ENCODE data around the gene MKLN1. TPM values are rescaled to one million over a fixed set of nuclear protein-coding genes. Genes with fewer than 3 reads are reported as not detected.

The MKLN1 gene
- polyA plus RNA-seq, 4 donors: 36.8 to 40.3 (median 39.2) TPM

DNA sequence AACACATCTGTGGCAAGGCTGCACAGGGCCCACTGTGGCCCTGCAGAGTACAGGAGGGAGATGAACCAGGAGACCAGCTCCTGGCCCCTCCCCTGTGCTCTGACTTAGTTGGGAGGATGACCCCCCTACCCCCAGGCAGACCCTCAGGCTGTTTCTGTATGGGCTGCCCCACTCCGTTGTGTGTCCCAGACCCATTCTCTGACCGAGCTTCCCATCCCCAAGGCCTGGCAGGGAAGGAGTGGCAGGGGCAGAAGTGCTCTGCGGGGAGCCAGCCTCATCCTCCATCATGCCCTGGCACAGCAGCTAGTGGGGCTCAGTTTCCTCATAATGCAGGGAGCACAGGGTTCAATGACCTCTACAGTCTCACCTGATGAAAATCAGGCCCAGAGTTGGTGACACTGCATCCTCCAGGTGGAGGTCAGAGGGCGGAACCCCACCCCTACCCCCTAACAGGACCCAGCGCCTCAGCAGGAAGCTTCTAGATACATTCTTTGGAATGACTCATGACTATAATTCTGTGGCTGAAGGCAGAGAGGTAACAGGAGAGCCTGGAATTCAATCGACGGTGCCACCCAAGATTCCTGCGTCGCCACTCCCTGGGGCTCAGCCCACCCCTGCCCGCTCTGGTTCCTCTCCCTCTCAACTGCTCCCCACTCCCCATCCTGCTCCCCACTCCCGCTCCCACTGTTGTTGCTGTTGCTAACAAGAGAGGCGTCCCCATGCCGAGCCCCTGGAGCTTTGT, 210.6 kb downstream of the MKLN1 start:
- DNase-seq (ENCODE audit: low read depth in 4 of 4, low spot score in 3 of 4): no peak

DNA sequence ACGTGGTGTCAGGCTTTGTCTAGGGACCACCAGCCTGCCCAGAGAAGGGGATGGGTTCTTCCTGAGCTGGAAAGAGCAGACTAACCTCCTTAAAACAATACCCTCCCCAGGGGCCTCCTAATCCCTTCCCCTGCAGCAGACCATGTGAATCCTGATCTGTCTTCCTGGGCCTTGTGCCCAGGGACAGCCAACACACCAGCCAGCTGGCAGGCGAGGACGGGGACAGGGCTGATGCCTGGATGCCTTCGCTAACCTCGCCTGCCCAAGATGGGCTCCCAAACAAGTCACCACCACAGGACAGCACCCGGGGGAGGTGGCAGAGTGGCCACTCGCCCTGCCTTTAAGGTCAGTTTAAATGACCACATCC, 211.1 kb downstream of the MKLN1 start:
- DNase-seq (ENCODE audit: low read depth in 4 of 4, low spot score in 3 of 4): no peak

DNA sequence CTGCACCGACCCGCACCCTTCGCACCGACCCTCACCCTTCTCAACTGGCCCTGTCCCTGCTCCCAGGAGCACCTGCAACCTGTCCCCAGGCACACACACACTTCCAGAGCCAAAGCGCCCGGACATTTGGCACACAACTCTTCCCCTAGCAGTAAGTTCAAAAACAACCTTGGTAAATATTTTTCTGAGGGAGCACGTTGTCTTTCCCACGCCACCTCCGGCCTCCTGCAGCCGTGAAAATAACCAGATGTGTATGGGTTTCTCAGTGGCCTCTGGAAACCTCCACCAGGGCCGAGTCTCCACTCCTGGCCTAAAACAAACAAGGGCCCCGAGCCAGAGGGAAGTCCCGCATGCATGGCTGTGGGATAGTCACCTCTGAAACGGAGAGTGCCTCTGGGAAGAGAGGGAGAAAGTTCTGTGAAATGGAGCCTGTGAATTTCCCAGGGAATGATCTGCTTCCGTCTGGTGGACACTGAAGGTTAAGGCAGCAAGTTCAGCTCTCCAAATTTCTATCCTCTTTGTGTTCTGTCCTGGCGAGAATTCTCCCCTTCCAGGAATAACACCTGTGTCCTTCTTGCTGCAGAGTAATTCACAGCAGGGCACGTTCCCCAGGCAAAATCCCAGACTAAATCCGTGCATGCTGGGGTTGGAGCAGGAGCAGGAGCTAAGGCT, 213.0 kb downstream of the MKLN1 start:
- no peak for DNase-seq (ENCODE audit: low read depth in 4 of 4, low spot score in 3 of 4)

GRCh38 chr7:131543298-131543697, 215.6 kb downstream of the MKLN1 start:
- no peak for DNase-seq (ENCODE audit: low read depth in 4 of 4, low spot score in 3 of 4)

GRCh38 chr7:131544021-131544420, 216.3 kb downstream of the MKLN1 start:
- no peak for DNase-seq (ENCODE audit: low read depth in 4 of 4, low spot score in 3 of 4)

GRCh38 chr7:131544449-131545301, 217.0 kb downstream of the MKLN1 start:
- no peak for DNase-seq (ENCODE audit: low read depth in 4 of 4, low spot score in 3 of 4)

- DNase-seq (ENCODE audit: low read depth in 4 of 4, low spot score in 3 of 4): no peak
These were observed 218.4 kb downstream of the MKLN1 start for GRCh38 chr7:131546126-131546525.

Other genes starting within 250 kb of the MKLN1 start
- 100 to 1,000 TPM in 3 of 4 donors, 10 to 100 TPM in 1; 39.1 to 799 (median 692) TPM for gene PODXL, start 228.8 kb downstream of the MKLN1 start, polyA plus RNA-seq (ENCODE audit: insufficient read length in 4 of 4)